ENCODE measurements around the gene KIF6. TPM values are rescaled to one million over a fixed set of nuclear protein-coding genes. Genes with fewer than 3 reads are reported as not detected.

KIF6 gene
- polyA plus RNA-seq, 1 donor (not counting 4 experiments of a cell fraction or from before 2014, with no cell fraction given) = 0.14 TPM

DNA sequence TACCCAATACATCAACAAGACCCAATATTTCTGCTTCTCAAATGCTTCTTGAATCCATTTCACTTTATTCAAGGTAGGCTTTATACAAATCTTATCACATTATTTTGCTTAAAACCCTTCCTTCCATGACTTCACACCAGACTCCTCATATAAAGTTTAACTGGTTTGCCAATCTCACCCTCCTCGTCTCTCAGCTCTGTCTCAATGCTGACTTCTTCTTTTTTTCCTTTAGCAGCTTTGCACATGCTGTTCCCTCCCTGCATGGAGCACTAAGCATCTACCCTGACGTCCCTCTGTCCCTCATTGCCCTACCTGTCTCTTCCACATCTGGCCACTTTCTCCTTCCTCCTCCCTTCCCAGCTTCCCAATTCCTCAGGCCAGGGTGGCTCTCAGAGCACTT, 442.4 kb downstream of the KIF6 start:
- no peak for DNase-seq (ENCODE audit: low read depth, low spot score)
- Histone ChIP-seq H3K4me2 (ENCODE audit: control insufficient read depth, extremely low read depth, insufficient read depth, low read depth, low read length) (no peak overlapping the region), H2AFZ (ENCODE audit: control insufficient read depth, low read length) (no peak overlapping the region), H4K20me1 (ENCODE audit: control insufficient read depth, extremely low read depth, insufficient read depth, low read length) (no peaks in the 10 kb centered on the region), H3K27ac (ENCODE audit: control insufficient read depth, insufficient read depth, low read length) (no peak overlapping the region), H3K79me2 (ENCODE audit: control insufficient read depth, insufficient read depth, low read length) (no peaks in the 10 kb centered on the region), H3K4me1 (ENCODE audit: control insufficient read depth, extremely low read depth, insufficient read depth, low read length) (no peaks in the 10 kb centered on the region), H3K4me3 (ENCODE audit: control insufficient read depth in 2 of 3, extremely low read depth in 1 of 3, insufficient read depth in 2 of 3, low read depth in 1 of 3, low read length in 3 of 3) (no peak overlapping the region), H3K36me3 (ENCODE audit: control insufficient read depth in 2 of 2, extremely low read depth in 1 of 2, insufficient read depth in 2 of 2, low read length in 2 of 2) (no peaks in the 10 kb centered on the region), H3K27me3 (ENCODE audit: control insufficient read depth, extremely low read depth, insufficient read depth, low read length) (no peaks in the 10 kb centered on the region), H3K9ac (ENCODE audit: control insufficient read depth, extremely low read depth, insufficient read depth, low read length) (no peak overlapping the region), H3K9me3 (ENCODE audit: control insufficient read depth, low read depth, low read length) (no peaks in the 10 kb centered on the region), H3K9me1 (ENCODE audit: control insufficient read depth, extremely low read depth, insufficient read depth, low read length) (no peaks in the 10 kb centered on the region)
- FAIRE-seq = no peak
- TF ChIP-seq, protein P1, sequence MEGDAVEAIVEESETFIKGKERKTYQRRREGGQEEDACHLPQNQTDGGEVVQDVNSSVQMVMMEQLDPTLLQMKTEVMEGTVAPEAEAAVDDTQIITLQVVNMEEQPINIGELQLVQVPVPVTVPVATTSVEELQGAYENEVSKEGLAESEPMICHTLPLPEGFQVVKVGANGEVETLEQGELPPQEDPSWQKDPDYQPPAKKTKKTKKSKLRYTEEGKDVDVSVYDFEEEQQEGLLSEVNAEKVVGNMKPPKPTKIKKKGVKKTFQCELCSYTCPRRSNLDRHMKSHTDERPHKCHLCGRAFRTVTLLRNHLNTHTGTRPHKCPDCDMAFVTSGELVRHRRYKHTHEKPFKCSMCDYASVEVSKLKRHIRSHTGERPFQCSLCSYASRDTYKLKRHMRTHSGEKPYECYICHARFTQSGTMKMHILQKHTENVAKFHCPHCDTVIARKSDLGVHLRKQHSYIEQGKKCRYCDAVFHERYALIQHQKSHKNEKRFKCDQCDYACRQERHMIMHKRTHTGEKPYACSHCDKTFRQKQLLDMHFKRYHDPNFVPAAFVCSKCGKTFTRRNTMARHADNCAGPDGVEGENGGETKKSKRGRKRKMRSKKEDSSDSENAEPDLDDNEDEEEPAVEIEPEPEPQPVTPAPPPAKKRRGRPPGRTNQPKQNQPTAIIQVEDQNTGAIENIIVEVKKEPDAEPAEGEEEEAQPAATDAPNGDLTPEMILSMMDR (optimal IDR thresholded peaks at IDR 0.05 in 1 of 3, IDR thresholded peaks at IDR 0.05 in 1 of 3, conservative IDR thresholded peaks at IDR 0.05 in 1 of 3; ENCODE audit: extremely low read depth in 1 of 3, insufficient read depth in 2 of 3, low read length in 3 of 3) = no peak
- no peak for TF ChIP-seq EZH2 (IDR thresholded peaks at IDR 0.05; ENCODE audit: low read length)
- dilution Hi-C loops (cut with MboI; ENCODE audit: extremely low pct_ligation_motif_present, low sequenced_read_pairs) = no loop called here

DNA sequence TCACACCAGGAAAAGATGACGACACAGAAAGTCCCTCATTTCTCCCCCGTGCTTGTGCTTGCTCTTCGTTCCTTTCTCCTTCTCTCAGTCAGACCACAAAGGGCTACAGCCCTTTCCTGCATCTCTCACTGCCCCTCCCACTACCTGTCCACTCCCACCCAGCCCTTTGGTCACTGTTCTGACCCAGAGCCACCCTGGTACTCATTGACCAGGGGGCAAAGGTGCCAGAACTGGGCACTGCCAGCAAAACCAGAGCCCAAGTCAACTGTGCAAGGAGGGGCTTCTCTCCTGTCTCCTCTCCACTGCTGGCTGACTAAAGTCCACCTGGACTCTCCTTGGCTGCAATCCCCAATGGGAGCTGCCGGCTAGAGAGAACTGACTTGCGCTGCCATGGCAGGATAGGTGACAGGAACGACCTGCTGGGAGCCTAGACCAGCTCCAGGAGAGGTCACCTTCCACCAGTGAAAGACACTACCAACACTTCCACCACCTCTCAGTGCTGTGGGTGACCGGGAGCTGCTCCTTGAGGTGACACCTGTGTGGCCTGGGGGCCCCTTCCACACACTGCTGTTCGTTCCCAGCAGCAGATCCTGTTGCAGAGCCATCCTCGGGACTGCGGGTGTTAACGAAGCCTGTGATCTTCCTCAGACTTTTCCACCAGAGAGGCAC, 443.8 kb downstream of the KIF6 start:
- TF ChIP-seq EZH2 (IDR thresholded peaks at IDR 0.05; ENCODE audit: low read length) = no peak
- TF ChIP-seq, protein P1 (optimal IDR thresholded peaks at IDR 0.05 in 1 of 3, IDR thresholded peaks at IDR 0.05 in 1 of 3, conservative IDR thresholded peaks at IDR 0.05 in 1 of 3; ENCODE audit: extremely low read depth in 1 of 3, insufficient read depth in 2 of 3, low read length in 3 of 3) = no peak
- H3K4me2 ChIP-seq (ENCODE audit: control insufficient read depth, extremely low read depth, insufficient read depth, low read depth, low read length) = no peak overlapping the region

More for the DNA sequence above, 443.8 kb downstream of the KIF6 start:
- dilution Hi-C loops (cut with MboI; ENCODE audit: extremely low pct_ligation_motif_present, low sequenced_read_pairs) = no loop called here
- H3K4me3 ChIP-seq (ENCODE audit: control insufficient read depth in 2 of 3, extremely low read depth in 1 of 3, insufficient read depth in 2 of 3, low read depth in 1 of 3, low read length in 3 of 3) = no peak overlapping the region
- no peak overlapping the region for H2AFZ ChIP-seq (ENCODE audit: control insufficient read depth, low read length)
- DNase-seq (ENCODE audit: low read depth, low spot score) (no peak), FAIRE-seq (no peak)
- H3K27me3 ChIP-seq (ENCODE audit: control insufficient read depth, extremely low read depth, insufficient read depth, low read length) = no peaks in the 10 kb centered on the region
- no peaks in the 10 kb centered on the region for H3K9me1 ChIP-seq (ENCODE audit: control insufficient read depth, extremely low read depth, insufficient read depth, low read length)
- H3K36me3 ChIP-seq (ENCODE audit: control insufficient read depth in 2 of 2, extremely low read depth in 1 of 2, insufficient read depth in 2 of 2, low read length in 2 of 2) = no peaks in the 10 kb centered on the region
- no peaks in the 10 kb centered on the region for H3K79me2 ChIP-seq (ENCODE audit: control insufficient read depth, insufficient read depth, low read length)
- H3K4me1 ChIP-seq (ENCODE audit: control insufficient read depth, extremely low read depth, insufficient read depth, low read length) = no peaks in the 10 kb centered on the region
- H3K27ac ChIP-seq (ENCODE audit: control insufficient read depth, insufficient read depth, low read length) = no peak overlapping the region
- H4K20me1 ChIP-seq (ENCODE audit: control insufficient read depth, extremely low read depth, insufficient read depth, low read length) = no peaks in the 10 kb centered on the region
- H3K9ac ChIP-seq (ENCODE audit: control insufficient read depth, extremely low read depth, insufficient read depth, low read length) = no peak overlapping the region
- no peaks in the 10 kb centered on the region for H3K9me3 ChIP-seq (ENCODE audit: control insufficient read depth, low read depth, low read length)
